ENCODE results near the gene TSPAN3.

TSPAN3 gene

DNA sequence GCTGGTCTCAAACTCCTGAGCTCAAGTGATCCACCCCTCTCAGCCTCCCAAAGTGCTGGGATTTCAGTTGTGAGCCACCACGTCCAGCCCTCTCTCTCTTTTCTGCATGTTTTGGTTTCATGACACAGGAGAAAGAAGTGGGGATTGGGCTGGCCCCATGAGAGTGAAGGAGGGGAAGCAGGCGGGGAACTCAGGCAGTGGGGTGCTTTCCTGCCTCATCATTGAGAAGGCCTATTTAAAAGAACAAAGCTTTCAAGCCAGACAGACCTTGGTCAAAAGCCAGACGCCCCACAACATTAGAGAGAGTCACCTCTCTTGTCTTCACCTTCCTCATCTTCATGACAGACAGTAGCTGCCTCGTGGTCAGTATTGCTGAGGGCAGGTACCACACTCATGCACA, 60.1 kb downstream of the TSPAN3 start:
- H3K27ac ChIP-seq (ENCODE audit: low read depth, low read length) = no peak overlapping the region
- no peaks in the 10 kb centered on the region for H3K36me3 ChIP-seq (ENCODE audit: low read length)
- H3K9me2 ChIP-seq (replicated peaks; ENCODE audit: insufficient read depth, low read length) = no peaks in the 10 kb centered on the region
- H3F3A ChIP-seq (ENCODE audit: insufficient read depth) = no peaks in the 10 kb centered on the region
- no peaks in the 10 kb centered on the region for H3K27me3 ChIP-seq (ENCODE audit: low read length)
- H2AFZ ChIP-seq (ENCODE audit: low read depth, low read length, severe bottlenecking) = no peak overlapping the region
- no peak overlapping the region for H3K4me2 ChIP-seq (ENCODE audit: low read depth, low read length, poor library complexity, severe bottlenecking)
- no peaks in the 10 kb centered on the region for H3K79me2 ChIP-seq (ENCODE audit: insufficient read depth, low read length)
- no peak overlapping the region for H3K4me3 ChIP-seq (ENCODE audit: insufficient read depth, low read length, poor library complexity, severe bottlenecking)
- no peaks in the 10 kb centered on the region for H3K9me3 ChIP-seq (ENCODE audit: insufficient read depth, low read length)
- no peaks in the 10 kb centered on the region for H4K20me1 ChIP-seq (ENCODE audit: low read depth, low read length)
- no peak overlapping the region for H3K9ac ChIP-seq (ENCODE audit: low read length)
- TF ChIP-seq, protein P1, sequence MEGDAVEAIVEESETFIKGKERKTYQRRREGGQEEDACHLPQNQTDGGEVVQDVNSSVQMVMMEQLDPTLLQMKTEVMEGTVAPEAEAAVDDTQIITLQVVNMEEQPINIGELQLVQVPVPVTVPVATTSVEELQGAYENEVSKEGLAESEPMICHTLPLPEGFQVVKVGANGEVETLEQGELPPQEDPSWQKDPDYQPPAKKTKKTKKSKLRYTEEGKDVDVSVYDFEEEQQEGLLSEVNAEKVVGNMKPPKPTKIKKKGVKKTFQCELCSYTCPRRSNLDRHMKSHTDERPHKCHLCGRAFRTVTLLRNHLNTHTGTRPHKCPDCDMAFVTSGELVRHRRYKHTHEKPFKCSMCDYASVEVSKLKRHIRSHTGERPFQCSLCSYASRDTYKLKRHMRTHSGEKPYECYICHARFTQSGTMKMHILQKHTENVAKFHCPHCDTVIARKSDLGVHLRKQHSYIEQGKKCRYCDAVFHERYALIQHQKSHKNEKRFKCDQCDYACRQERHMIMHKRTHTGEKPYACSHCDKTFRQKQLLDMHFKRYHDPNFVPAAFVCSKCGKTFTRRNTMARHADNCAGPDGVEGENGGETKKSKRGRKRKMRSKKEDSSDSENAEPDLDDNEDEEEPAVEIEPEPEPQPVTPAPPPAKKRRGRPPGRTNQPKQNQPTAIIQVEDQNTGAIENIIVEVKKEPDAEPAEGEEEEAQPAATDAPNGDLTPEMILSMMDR (IDR thresholded peaks at IDR 0.05; ENCODE audit: insufficient read depth, low read length, poor library complexity, severe bottlenecking) = no peak
- TF ChIP-seq EZH2phosphoT487 (conservative IDR thresholded peaks at IDR 0.05; ENCODE audit: low read length) = no peak

DNA sequence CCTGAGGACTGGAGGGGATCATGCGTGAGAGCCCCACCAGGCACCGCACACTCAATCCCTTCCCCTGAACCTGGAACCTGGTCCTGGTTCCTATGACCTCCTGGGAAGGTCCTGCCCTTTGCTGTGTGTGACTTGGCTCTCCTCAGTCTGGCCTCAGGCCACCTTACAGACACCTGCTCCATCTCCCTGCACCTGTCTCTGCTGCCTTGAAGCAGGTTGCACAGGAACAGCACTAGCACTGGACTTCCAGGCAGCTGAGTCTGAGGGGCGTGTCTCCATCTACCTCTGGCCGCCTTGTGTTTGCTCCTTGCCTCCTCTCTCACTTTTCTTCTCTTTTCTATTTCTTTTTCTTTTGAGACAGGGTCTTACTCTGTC, 60.6 kb downstream of the TSPAN3 start:
- TF ChIP-seq, protein P1 (IDR thresholded peaks at IDR 0.05; ENCODE audit: insufficient read depth, low read length, poor library complexity, severe bottlenecking) = no peak
- no peak for TF ChIP-seq EZH2phosphoT487 (conservative IDR thresholded peaks at IDR 0.05; ENCODE audit: low read length)

DNA sequence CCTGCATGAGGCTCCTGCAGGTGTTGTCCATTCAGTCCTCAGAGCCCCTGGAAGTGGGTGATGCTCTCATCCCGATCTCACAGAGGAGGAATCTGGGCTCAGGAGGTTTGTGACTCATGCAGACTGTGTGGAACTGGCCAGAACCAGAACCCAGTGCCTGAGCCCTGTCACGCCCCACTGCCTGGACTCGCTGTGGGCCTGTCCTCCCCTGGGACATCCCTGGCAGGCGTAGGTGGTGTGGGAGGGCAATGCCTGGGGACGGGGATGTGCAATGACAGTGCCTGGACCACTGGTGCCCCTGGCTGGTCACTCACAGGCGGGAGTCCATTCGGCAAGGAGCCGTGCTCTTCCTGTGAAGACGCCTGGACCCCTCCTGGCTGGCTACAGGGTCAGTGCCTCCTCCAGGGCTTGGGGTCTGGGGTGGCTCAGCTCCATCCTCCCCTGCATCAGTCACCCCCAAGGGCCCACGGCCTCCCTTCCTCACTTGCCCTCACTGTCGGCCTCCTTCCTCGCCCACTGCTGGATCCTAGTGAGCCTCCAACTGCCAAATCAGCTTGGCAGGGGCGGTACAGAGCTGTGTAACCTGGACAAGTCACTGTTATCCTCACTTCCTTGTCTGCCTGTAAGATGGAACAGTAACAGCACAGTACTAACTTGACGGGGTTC, 61.1 kb downstream of the TSPAN3 start:
- H3K9me2 ChIP-seq (replicated peaks; ENCODE audit: insufficient read depth, low read length) = no peaks in the 10 kb centered on the region
- H3K27me3 ChIP-seq (ENCODE audit: low read length) = no peaks in the 10 kb centered on the region
- H3K9ac ChIP-seq (ENCODE audit: low read length) = no peak overlapping the region
- H3K4me2 ChIP-seq (ENCODE audit: low read depth, low read length, poor library complexity, severe bottlenecking) = no peak overlapping the region
- no peaks in the 10 kb centered on the region for H3K79me2 ChIP-seq (ENCODE audit: insufficient read depth, low read length)
- H3K9me3 ChIP-seq (ENCODE audit: insufficient read depth, low read length) = no peaks in the 10 kb centered on the region
- no peak overlapping the region for H2AFZ ChIP-seq (ENCODE audit: low read depth, low read length, severe bottlenecking)
- H4K20me1 ChIP-seq (ENCODE audit: low read depth, low read length) = no peaks in the 10 kb centered on the region
- H3K36me3 ChIP-seq (ENCODE audit: low read length) = no peaks in the 10 kb centered on the region
- TF ChIP-seq EZH2phosphoT487 (conservative IDR thresholded peaks at IDR 0.05; ENCODE audit: low read length) = no peak
- TF ChIP-seq, protein P1 (IDR thresholded peaks at IDR 0.05; ENCODE audit: insufficient read depth, low read length, poor library complexity, severe bottlenecking) = no peak
- H3F3A ChIP-seq (ENCODE audit: insufficient read depth) = no peaks in the 10 kb centered on the region
- no peak overlapping the region for H3K4me3 ChIP-seq (ENCODE audit: insufficient read depth, low read length, poor library complexity, severe bottlenecking)
- H3K27ac ChIP-seq (ENCODE audit: low read depth, low read length) = no peak overlapping the region

More for the DNA sequence above, 60.6 kb downstream of the TSPAN3 start:
- Histone ChIP-seq H3K4me3 (ENCODE audit: insufficient read depth, low read length, poor library complexity, severe bottlenecking) (no peak overlapping the region), H3K9me3 (ENCODE audit: insufficient read depth, low read length) (no peaks in the 10 kb centered on the region), H3K27ac (ENCODE audit: low read depth, low read length) (no peak overlapping the region), H4K20me1 (ENCODE audit: low read depth, low read length) (no peaks in the 10 kb centered on the region), H3K9ac (ENCODE audit: low read length) (no peak overlapping the region), H3K79me2 (ENCODE audit: insufficient read depth, low read length) (no peaks in the 10 kb centered on the region), H3K4me2 (ENCODE audit: low read depth, low read length, poor library complexity, severe bottlenecking) (no peak overlapping the region), H3K9me2 (replicated peaks; ENCODE audit: insufficient read depth, low read length) (no peaks in the 10 kb centered on the region), H3K36me3 (ENCODE audit: low read length) (no peaks in the 10 kb centered on the region), H3K27me3 (ENCODE audit: low read length) (no peaks in the 10 kb centered on the region), H2AFZ (ENCODE audit: low read depth, low read length, severe bottlenecking) (no peak overlapping the region), H3F3A (ENCODE audit: insufficient read depth) (no peaks in the 10 kb centered on the region)
